GM12878 (cell line): ENCODE measurements around the gene HOXB3.

Source experiments
- ATF2 ChIP-seq: IDR thresholded peaks from 2 replicates; pipeline ENCODE4 v1.6.1; 2012; ENCODE audit warnings: low read length, inconsistent platforms
- ELK1 ChIP-seq: IDR thresholded peaks from 2 replicates; pipeline ENCODE4 v1.6.1; 2012; ENCODE audit warnings: low read depth, low read length, improper control_type of control experiment
- EZH2 ChIP-seq: IDR thresholded peaks from 2 replicates; pipeline ENCODE4 v1.6.1; 2012; ENCODE audit warnings: low read depth, mild to moderate bottlenecking, control low read depth, inconsistent platforms, low read length, borderline replicate concordance; ENCODE audit not compliant: control insufficient read depth
- YY1 ChIP-seq: IDR thresholded peaks from 2 replicates; pipeline ENCODE4 v1.6.1; 2011; ENCODE audit warnings: low read depth, mild to moderate bottlenecking, low read length
- TF ChIP-seq, protein P1 (sequence below), 3 experiments: IDR thresholded peaks in 2 of 3; conservative IDR thresholded peaks in 1 of 3; 2 replicates each; pipeline ENCODE4 v1.5.1; 2011; ENCODE audit warnings: low read depth in 3 of 3, low read length in 3 of 3, mild to moderate bottlenecking in 3 of 3, control low read depth in 2 of 3, moderate library complexity in 2 of 3, inconsistent platforms in 1 of 3, mixed read lengths in 1 of 3; ENCODE audit not compliant: control insufficient read depth in 2 of 3, insufficient read depth in 1 of 3; ENCODE audit errors: extremely low read depth in 1 of 3
- TF ChIP-seq, protein P2 (sequence below): IDR thresholded peaks from 2 replicates; pipeline ENCODE4 v1.6.1; 2012; ENCODE audit warnings: low read depth, low read length, improper control_type of control experiment
- TF ChIP-seq, protein P3 (sequence below): IDR thresholded peaks from 2 replicates; pipeline ENCODE4 v1.6.1; 2011; ENCODE audit warnings: low read depth, mild to moderate bottlenecking, low read length, moderate library complexity, borderline replicate concordance; ENCODE audit errors: extremely low read depth

DNA sequence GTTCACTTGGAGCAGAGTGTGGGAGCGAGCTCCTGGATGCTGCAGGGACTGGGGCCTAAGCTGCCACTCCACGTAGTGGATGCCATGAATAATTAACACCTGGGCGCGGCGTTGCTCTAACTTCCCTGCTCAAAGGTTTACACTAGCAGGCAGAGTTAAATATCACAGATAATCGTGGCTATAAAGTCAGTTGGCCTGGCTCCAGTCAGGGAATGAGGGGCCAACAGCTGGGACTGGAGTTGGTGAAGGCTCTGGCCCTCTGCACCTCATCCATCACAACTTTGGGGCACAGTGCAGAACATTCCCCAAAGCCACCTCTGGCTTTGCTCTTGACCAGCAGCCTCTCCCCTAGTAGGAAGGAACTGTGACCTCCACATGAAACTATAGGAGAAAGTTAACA, 22.8 kb downstream of the HOXB3 start:
- TF ChIP-seq, protein P1, sequence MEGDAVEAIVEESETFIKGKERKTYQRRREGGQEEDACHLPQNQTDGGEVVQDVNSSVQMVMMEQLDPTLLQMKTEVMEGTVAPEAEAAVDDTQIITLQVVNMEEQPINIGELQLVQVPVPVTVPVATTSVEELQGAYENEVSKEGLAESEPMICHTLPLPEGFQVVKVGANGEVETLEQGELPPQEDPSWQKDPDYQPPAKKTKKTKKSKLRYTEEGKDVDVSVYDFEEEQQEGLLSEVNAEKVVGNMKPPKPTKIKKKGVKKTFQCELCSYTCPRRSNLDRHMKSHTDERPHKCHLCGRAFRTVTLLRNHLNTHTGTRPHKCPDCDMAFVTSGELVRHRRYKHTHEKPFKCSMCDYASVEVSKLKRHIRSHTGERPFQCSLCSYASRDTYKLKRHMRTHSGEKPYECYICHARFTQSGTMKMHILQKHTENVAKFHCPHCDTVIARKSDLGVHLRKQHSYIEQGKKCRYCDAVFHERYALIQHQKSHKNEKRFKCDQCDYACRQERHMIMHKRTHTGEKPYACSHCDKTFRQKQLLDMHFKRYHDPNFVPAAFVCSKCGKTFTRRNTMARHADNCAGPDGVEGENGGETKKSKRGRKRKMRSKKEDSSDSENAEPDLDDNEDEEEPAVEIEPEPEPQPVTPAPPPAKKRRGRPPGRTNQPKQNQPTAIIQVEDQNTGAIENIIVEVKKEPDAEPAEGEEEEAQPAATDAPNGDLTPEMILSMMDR (IDR thresholded peaks at IDR 0.05 in 2 of 3, conservative IDR thresholded peaks at IDR 0.05 in 1 of 3; ENCODE audit: control insufficient read depth in 2 of 3, extremely low read depth in 1 of 3, insufficient read depth in 1 of 3, low read depth in 3 of 3, low read length in 3 of 3), result no peak
- TF ChIP-seq ATF2 (no peak), EZH2 (no peak), ELK1 (no peak), YY1 (no peak)
- TF ChIP-seq, protein P2, sequence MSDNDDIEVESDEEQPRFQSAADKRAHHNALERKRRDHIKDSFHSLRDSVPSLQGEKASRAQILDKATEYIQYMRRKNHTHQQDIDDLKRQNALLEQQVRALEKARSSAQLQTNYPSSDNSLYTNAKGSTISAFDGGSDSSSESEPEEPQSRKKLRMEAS, result no peak
- TF ChIP-seq, protein P3, sequence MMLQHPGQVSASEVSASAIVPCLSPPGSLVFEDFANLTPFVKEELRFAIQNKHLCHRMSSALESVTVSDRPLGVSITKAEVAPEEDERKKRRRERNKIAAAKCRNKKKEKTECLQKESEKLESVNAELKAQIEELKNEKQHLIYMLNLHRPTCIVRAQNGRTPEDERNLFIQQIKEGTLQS, result no peak
